Fibroblast of lung (primary cell): Measurements from ENCODE around the gene TNS3.

Source experiments
- EZH2 ChIP-seq: IDR thresholded peaks from 2 replicates; pipeline ENCODE4 v1.5.1; 2012; ENCODE audit warnings: low read length, control low read depth, mild to moderate bottlenecking; ENCODE audit errors: missing control alignments
- TF ChIP-seq, protein P1 (sequence below), 2 donors: IDR thresholded peaks in 1 of 2; conservative IDR thresholded peaks in 1 of 2; 1 replicate in 1 of 2; 2 replicates in 1 of 2; pipeline ENCODE4 v1.5.1; 2011 to 2012; ENCODE audit warnings: low read length in 2 of 2, control low read depth in 1 of 2, inconsistent platforms in 1 of 2, low read depth in 1 of 2, mild to moderate bottlenecking in 1 of 2

DNA sequence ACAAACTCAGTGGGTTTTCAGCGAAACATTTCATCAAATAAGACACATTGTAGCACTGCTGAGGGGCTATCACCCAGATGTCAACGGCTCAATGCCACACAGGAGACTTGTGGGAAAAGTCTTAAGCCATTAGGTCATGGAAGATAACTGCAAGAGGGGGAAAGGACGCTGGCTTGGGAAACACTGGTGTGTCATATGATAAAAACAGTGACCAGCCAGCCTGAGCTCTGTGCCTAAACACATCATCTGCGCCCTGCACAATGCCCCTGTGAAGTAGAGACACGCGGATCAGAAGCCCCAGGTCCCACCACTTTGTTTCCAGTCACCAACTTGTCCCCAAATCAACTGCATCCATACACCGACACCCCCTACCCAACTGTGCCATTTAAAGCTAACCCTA lies 116.7 kb downstream of the TNS3 start:
- TF ChIP-seq, protein P1, sequence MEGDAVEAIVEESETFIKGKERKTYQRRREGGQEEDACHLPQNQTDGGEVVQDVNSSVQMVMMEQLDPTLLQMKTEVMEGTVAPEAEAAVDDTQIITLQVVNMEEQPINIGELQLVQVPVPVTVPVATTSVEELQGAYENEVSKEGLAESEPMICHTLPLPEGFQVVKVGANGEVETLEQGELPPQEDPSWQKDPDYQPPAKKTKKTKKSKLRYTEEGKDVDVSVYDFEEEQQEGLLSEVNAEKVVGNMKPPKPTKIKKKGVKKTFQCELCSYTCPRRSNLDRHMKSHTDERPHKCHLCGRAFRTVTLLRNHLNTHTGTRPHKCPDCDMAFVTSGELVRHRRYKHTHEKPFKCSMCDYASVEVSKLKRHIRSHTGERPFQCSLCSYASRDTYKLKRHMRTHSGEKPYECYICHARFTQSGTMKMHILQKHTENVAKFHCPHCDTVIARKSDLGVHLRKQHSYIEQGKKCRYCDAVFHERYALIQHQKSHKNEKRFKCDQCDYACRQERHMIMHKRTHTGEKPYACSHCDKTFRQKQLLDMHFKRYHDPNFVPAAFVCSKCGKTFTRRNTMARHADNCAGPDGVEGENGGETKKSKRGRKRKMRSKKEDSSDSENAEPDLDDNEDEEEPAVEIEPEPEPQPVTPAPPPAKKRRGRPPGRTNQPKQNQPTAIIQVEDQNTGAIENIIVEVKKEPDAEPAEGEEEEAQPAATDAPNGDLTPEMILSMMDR (conservative IDR thresholded peaks at IDR 0.05 in 1 of 2, IDR thresholded peaks at IDR 0.05 in 1 of 2; ENCODE audit: low read depth in 1 of 2, low read length in 2 of 2): no peak
- TF ChIP-seq EZH2: no peak
